SK-N-SH treated with all-trans-retinoic acid at 6 μM for 48 hours (cell line): ENCODE measurements around the gene NT5C3B.
"Not testable (repeated sequence)": the region's sequence is repeated elsewhere in the genome, so short reads cannot be mapped to it uniquely, and the experiment has no call there.

Source experiments
- ATAC-seq: fragments of 200-7000 bp; cut with Tn5 transposase; 3 replicates; pipeline ENCODE4 v1.9.1; 2020; ENCODE audit warnings: mild to moderate bottlenecking, moderate library complexity
- ARNTL ChIP-seq: fragments of 450-650 bp; formaldehyde crosslinking; IDR thresholded peaks from 2 replicates; pipeline ENCODE4 v1.5.0; 2020; ENCODE audit warnings: low read depth, mild to moderate bottlenecking, moderate library complexity, borderline replicate concordance
- BACH2 ChIP-seq: fragments of 250-450 bp; sonication (Bioruptor Pico); IDR thresholded peaks from 2 replicates; pipeline ENCODE4 v1.9.0; 2021; ENCODE audit warnings: mild to moderate bottlenecking, borderline replicate concordance
- CSDC2 ChIP-seq: fragments of 250-450 bp; sonication (Bioruptor Pico); IDR thresholded peaks from 2 replicates; pipeline ENCODE4 v1.5.0; 2020; ENCODE audit warnings: mild to moderate bottlenecking, moderate library complexity
- CSRNP3 ChIP-seq: fragments of 250-450 bp; sonication (Bioruptor Pico); IDR thresholded peaks from 2 replicates; pipeline ENCODE4 v1.5.1; 2021; ENCODE audit warnings: mild to moderate bottlenecking, moderate library complexity
- ESRRG ChIP-seq: fragments of 250-450 bp; sonication (Bioruptor Pico); IDR thresholded peaks from 2 replicates; pipeline ENCODE4 v1.6.1; 2021; ENCODE audit warnings: mild to moderate bottlenecking
- GLIS3 ChIP-seq: fragments of 250-450 bp; sonication (Bioruptor Pico); IDR thresholded peaks from 2 replicates; pipeline ENCODE4 v1.5.0; 2020; ENCODE audit warnings: mild to moderate bottlenecking, moderate library complexity
- ISL1 ChIP-seq: fragments of 250-450 bp; sonication (Bioruptor Pico); IDR thresholded peaks from 2 replicates; pipeline ENCODE4 v2.1.2; 2022; ENCODE audit warnings: mild to moderate bottlenecking, moderate library complexity
- OSR1 ChIP-seq: fragments of 250-450 bp; sonication (Bioruptor Pico); IDR thresholded peaks from 2 replicates; pipeline ENCODE4 v1.8.0; 2022; ENCODE audit warnings: moderate library complexity, mild to moderate bottlenecking, inconsistent platforms
- PATZ1 ChIP-seq: fragments of 250-450 bp; sonication (Bioruptor Pico); IDR thresholded peaks from 2 replicates; pipeline ENCODE4 v1.8.0; 2020; ENCODE audit warnings: mild to moderate bottlenecking, moderate library complexity, borderline replicate concordance
- PPARA ChIP-seq: fragments of 250-450 bp; sonication (Bioruptor Pico); IDR thresholded peaks from 2 replicates; pipeline ENCODE4 v1.5.0; 2020; ENCODE audit warnings: mild to moderate bottlenecking, borderline replicate concordance
- SNAI2 ChIP-seq: fragments of 250-450 bp; sonication (Bioruptor Pico); IDR thresholded peaks from 2 replicates; pipeline ENCODE4 v1.5.0; 2020; ENCODE audit warnings: mild to moderate bottlenecking, moderate library complexity
- TCF4 ChIP-seq: fragments of 250-450 bp; sonication (Bioruptor Pico); IDR thresholded peaks from 2 replicates; pipeline ENCODE4 v1.8.0; 2021; ENCODE audit warnings: mild to moderate bottlenecking, moderate library complexity, borderline replicate concordance
- TOX ChIP-seq: fragments of 250-450 bp; sonication (Bioruptor Pico); IDR thresholded peaks from 2 replicates; pipeline ENCODE4 v1.8.0; 2021; ENCODE audit warnings: mild to moderate bottlenecking, moderate library complexity, borderline replicate concordance
- ZC3H10 ChIP-seq: fragments of 250-450 bp; sonication (Bioruptor Pico); IDR thresholded peaks from 2 replicates; pipeline ENCODE4 v1.5.1; 2021; ENCODE audit warnings: mild to moderate bottlenecking, moderate library complexity
- ZFP3 ChIP-seq: fragments of 250-450 bp; sonication (Bioruptor Pico); IDR thresholded peaks from 2 replicates; pipeline ENCODE4 v1.5.0; 2020; ENCODE audit warnings: mild to moderate bottlenecking, moderate library complexity
- ZNF565 ChIP-seq: fragments of 450-650 bp; formaldehyde crosslinking; conservative IDR thresholded peaks from 2 replicates; pipeline ENCODE4 v1.5.0; 2020; ENCODE audit warnings: low read depth, mild to moderate bottlenecking, moderate library complexity
- ZNF70 ChIP-seq: fragments of 450-650 bp; formaldehyde crosslinking; IDR thresholded peaks from 2 replicates; pipeline ENCODE4 v1.5.0; 2020; ENCODE audit warnings: mild to moderate bottlenecking, moderate library complexity
- ZNF8 ChIP-seq: fragments of 450-650 bp; formaldehyde crosslinking; IDR thresholded peaks from 2 replicates; pipeline ENCODE4 v1.5.0; 2020; ENCODE audit warnings: mild to moderate bottlenecking, moderate library complexity
- TF ChIP-seq, protein P1 (sequence below): fragments of 250-450 bp; sonication (Bioruptor Pico); IDR thresholded peaks from 2 replicates; pipeline ENCODE4 v1.8.0; 2021; ENCODE audit warnings: low read depth, mild to moderate bottlenecking, moderate library complexity, borderline replicate concordance
- TF ChIP-seq, protein P2 (sequence below): fragments of 250-450 bp; sonication (Bioruptor Pico); IDR thresholded peaks from 2 replicates; pipeline ENCODE4 v1.5.1; 2020; ENCODE audit warnings: low read depth, mild to moderate bottlenecking, moderate library complexity

The NT5C3B gene

DNA sequence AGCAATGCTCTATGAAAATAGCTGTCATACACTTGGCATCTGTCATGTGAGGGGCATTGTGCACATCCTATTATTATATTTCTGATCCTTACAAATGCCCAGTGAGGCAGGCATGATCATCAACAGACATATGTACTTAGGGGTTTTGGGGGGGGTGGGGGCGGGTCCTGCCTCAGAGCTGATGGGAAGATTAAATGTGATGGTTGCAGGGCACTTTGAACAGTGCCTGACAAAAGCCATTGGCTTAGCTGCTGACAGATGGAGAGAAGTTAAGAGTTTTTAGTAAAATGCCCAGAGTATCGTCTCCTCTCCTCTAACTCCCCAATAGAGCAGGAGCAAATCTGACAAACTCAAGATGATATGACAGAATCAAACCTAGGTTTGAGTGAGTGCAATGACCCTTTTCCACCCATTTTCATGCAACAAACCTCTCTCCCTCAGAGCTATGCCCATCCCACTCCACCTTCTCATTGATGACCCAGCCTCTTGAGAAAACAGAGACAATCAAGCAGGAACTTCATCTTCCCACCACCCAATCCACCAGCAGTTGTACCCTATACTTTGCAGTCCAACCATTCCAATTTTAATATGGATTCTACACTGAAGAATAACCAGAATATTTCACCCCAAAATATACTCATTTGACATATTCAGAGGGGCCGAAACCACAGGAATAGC is 24.4 kb upstream of the NT5C3B start:
- ATAC-seq, result no peak
- TF ChIP-seq ZFP3 (CRISPR knock-in tag), result no peak
- no peak for TF ChIP-seq TOX
- TF ChIP-seq ARNTL (CRISPR knock-in tag), result no peak
- TF ChIP-seq GLIS3 (CRISPR knock-in tag), result no peak
- TF ChIP-seq TCF4, result no peak
- TF ChIP-seq, protein P1, sequence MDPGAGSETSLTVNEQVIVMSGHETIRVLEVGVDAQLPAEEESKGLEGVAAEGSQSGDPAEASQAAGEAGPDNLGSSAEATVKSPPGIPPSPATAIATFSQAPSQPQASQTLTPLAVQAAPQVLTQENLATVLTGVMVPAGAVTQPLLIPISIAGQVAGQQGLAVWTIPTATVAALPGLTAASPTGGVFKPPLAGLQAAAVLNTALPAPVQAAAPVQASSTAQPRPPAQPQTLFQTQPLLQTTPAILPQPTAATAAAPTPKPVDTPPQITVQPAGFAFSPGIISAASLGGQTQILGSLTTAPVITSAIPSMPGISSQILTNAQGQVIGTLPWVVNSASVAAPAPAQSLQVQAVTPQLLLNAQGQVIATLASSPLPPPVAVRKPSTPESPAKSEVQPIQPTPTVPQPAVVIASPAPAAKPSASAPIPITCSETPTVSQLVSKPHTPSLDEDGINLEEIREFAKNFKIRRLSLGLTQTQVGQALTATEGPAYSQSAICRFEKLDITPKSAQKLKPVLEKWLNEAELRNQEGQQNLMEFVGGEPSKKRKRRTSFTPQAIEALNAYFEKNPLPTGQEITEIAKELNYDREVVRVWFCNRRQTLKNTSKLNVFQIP (CRISPR knock-in tag), result no peak
- TF ChIP-seq ISL1 (CRISPR knock-in tag), result no peak
- TF ChIP-seq ZC3H10 (CRISPR knock-in tag), result no peak
- no peak for TF ChIP-seq SNAI2 (CRISPR knock-in tag)
- no peak for TF ChIP-seq OSR1 (CRISPR knock-in tag)
- TF ChIP-seq ZNF8 (CRISPR knock-in tag), result no peak
- no peak for TF ChIP-seq ESRRG (CRISPR knock-in tag)
- TF ChIP-seq ZNF565 (CRISPR knock-in tag), result no peak
- no peak for TF ChIP-seq PPARA
- TF ChIP-seq BACH2, result no peak
- TF ChIP-seq CSRNP3 (CRISPR knock-in tag), result no peak
- no peak for TF ChIP-seq CSDC2 (CRISPR knock-in tag)
- TF ChIP-seq PATZ1 (CRISPR knock-in tag), result no peak

DNA sequence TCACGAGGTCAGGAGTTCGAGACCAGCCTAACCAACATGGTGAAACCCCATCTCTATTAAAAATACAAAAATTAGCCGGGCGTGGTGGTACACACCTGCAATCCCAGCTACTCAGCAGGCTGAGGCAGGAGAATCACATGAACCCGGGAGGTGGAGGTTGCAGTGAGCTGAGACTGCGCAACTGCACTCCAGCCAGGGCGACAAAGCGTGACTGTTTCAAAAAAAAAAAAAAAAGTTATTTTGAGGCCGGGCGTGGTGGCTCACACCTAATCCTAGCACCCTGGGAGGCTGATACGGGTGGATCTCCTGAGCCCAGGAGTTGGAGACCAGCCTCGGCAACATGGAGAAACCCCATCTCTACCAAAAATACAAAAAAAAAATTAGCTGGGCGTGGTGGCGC is 15.3 kb upstream of the NT5C3B start:
- not testable (repeated sequence) for ATAC-seq

GRCh38 chr17:41849251-41849990 is 13.4 kb upstream of the NT5C3B start:
- no peak for ATAC-seq
- TF ChIP-seq PPARA (no peak), ZC3H10 (CRISPR knock-in tag) (no peak)

DNA sequence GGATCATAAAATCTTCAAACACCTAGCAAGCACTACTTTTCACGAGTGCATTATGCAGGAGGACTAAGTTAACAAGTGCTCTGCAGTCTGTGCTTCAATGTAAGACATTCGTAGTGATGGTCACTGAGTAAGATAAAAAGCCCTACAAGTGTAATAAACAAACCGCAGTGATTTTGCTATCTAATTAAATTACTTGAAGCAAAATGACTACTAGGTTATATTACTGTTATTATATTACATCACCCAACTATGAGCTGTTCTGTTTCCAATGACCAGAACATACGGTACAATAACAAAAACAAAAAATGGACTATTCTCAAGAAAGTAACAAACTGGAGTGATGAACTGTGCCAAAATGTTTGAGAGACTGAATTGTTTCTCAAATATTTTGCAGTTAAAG is 12.8 kb upstream of the NT5C3B start:
- TF ChIP-seq ZNF565 (CRISPR knock-in tag) (no peak), GLIS3 (CRISPR knock-in tag) (no peak), TOX (no peak), CSDC2 (CRISPR knock-in tag) (no peak), ZC3H10 (CRISPR knock-in tag) (no peak), ZNF8 (CRISPR knock-in tag) (no peak), ZNF70 (CRISPR knock-in tag) (no peak), SNAI2 (CRISPR knock-in tag) (no peak), ARNTL (CRISPR knock-in tag) (no peak), PPARA (no peak), TCF4 (no peak), ZFP3 (CRISPR knock-in tag) (no peak)
- TF ChIP-seq, protein P2, sequence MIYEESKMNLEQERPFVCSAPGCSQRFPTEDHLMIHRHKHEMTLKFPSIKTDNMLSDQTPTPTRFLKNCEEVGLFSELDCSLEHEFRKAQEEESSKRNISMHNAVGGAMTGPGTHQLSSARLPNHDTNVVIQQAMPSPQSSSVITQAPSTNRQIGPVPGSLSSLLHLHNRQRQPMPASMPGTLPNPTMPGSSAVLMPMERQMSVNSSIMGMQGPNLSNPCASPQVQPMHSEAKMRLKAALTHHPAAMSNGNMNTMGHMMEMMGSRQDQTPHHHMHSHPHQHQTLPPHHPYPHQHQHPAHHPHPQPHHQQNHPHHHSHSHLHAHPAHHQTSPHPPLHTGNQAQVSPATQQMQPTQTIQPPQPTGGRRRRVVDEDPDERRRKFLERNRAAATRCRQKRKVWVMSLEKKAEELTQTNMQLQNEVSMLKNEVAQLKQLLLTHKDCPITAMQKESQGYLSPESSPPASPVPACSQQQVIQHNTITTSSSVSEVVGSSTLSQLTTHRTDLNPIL (CRISPR knock-in tag), result no peak
- TF ChIP-seq, protein P1 (CRISPR knock-in tag), result no peak
- peak; percentile 48; the same call in 2 of the 3 replicates for ATAC-seq
